Kidney epithelial cell (primary cell): Measurements from ENCODE around the gene TCHHL1. TPM values are rescaled to one million over a fixed set of nuclear protein-coding genes. Genes with fewer than 3 reads are reported as not detected.

Experiments used
- DNase-seq: peaks from one replicate; pipeline ENCODE4 v3.0.0-alpha.2; 2010; ENCODE audit warnings: low read depth
- H3K27me3 ChIP-seq: 2 replicates; pipeline ENCODE4 v1.6.0; 2011; ENCODE audit warnings: low read length; ENCODE audit not compliant: control insufficient read depth, insufficient read depth
- H3K36me3 ChIP-seq: 2 replicates; pipeline ENCODE4 v1.5.1; 2011; ENCODE audit warnings: low read length; ENCODE audit not compliant: control insufficient read depth, insufficient read depth
- H3K4me3 ChIP-seq: 2 replicates; pipeline ENCODE4 v1.5.1; 2011; ENCODE audit warnings: low read depth, mild to moderate bottlenecking, control low read depth, low read length
- total RNA-seq: library from RNA; depleted of rRNA; stranded (reverse); fragments of >200 nt; gene quantifications from 2 replicates; pipeline ENCODE4 v1.2.3, GENCODE V29; 2015
- TF ChIP-seq, protein P1 (sequence below): IDR thresholded peaks from 2 replicates; pipeline ENCODE4 v1.5.1; 2011; ENCODE audit warnings: mild to moderate bottlenecking, moderate library complexity, low read length, control low read depth, inconsistent platforms; ENCODE audit not compliant: insufficient read depth, poor library complexity, severe bottlenecking

Gene TCHHL1
- total RNA-seq, 1 donor from 2014 or later, result not detected

DNA sequence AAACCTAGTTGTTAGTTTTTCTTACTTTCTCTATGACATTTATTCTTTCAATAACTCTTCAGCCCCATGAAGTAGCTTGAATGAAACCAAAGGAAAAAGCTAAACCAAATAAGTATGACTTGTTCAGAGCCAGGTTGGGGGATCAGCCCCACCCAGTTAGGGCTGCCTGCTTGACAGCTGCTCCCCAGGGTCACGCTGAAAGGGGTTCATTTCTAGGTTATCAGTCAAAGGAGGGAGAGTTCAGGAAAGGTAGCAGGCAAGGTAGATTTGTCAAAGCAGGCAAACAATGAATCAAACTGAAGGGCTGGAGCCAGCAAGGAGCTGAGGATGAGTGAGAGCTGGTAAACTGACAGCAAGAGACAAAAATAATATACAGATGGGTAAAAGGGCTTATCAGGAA lies 49.0 kb downstream of the TCHHL1 start:
- H3K27me3 ChIP-seq, result no peaks in the 10 kb centered on the region
- TF ChIP-seq, protein P1, sequence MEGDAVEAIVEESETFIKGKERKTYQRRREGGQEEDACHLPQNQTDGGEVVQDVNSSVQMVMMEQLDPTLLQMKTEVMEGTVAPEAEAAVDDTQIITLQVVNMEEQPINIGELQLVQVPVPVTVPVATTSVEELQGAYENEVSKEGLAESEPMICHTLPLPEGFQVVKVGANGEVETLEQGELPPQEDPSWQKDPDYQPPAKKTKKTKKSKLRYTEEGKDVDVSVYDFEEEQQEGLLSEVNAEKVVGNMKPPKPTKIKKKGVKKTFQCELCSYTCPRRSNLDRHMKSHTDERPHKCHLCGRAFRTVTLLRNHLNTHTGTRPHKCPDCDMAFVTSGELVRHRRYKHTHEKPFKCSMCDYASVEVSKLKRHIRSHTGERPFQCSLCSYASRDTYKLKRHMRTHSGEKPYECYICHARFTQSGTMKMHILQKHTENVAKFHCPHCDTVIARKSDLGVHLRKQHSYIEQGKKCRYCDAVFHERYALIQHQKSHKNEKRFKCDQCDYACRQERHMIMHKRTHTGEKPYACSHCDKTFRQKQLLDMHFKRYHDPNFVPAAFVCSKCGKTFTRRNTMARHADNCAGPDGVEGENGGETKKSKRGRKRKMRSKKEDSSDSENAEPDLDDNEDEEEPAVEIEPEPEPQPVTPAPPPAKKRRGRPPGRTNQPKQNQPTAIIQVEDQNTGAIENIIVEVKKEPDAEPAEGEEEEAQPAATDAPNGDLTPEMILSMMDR, result no peak
- no peak for DNase-seq
- no peaks in the 10 kb centered on the region for H3K36me3 ChIP-seq
- H3K4me3 ChIP-seq, result no peak overlapping the region

DNA sequence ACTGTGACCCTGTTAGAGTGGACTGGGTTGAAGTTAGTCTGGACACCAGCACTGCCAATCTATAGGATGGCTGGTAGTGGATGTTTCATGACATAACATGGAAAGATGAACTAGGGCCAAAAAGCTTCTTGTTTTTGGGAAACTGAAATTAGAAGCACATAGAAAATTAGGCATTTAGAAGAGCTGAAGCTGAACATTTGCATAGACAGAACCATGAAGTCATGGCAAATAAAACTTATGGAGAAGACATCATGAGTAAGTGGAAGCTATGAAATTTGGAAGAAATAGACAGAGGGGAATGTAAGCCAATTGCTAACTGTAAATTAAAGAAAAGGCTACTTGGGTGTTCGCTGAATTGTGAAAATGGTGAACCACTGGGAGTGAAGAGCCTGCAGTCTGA lies 49.4 kb downstream of the TCHHL1 start:
- DNase-seq, result no peak
- Histone ChIP-seq H3K36me3 (no peaks in the 10 kb centered on the region), H3K4me3 (no peak overlapping the region), H3K27me3 (no peaks in the 10 kb centered on the region)
- TF ChIP-seq, protein P1, result no peak

DNA sequence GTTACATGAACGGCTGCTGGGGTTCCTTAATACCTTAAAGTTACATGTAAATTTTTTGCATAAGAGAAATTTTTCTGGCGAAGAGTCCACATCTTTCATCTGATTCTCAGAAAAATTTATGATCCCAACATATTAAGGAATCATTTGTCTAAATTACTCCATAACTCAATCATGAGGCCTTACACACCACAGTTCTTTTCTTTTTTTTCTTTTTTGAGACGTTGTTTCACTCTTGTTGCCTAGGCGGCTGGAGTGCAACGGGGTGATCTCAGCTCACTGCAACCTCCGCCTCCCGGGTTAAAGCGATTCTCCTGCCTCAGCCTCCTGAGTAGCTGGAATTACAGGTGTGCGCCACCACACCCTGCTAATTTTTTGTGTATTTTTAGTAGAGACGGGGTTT lies 50.0 kb downstream of the TCHHL1 start:
- no peak for DNase-seq
- no peaks in the 10 kb centered on the region for H3K27me3 ChIP-seq
- TF ChIP-seq, protein P1, result no peak
- no peak overlapping the region for H3K4me3 ChIP-seq
- H3K36me3 ChIP-seq, result no peaks in the 10 kb centered on the region

DNA sequence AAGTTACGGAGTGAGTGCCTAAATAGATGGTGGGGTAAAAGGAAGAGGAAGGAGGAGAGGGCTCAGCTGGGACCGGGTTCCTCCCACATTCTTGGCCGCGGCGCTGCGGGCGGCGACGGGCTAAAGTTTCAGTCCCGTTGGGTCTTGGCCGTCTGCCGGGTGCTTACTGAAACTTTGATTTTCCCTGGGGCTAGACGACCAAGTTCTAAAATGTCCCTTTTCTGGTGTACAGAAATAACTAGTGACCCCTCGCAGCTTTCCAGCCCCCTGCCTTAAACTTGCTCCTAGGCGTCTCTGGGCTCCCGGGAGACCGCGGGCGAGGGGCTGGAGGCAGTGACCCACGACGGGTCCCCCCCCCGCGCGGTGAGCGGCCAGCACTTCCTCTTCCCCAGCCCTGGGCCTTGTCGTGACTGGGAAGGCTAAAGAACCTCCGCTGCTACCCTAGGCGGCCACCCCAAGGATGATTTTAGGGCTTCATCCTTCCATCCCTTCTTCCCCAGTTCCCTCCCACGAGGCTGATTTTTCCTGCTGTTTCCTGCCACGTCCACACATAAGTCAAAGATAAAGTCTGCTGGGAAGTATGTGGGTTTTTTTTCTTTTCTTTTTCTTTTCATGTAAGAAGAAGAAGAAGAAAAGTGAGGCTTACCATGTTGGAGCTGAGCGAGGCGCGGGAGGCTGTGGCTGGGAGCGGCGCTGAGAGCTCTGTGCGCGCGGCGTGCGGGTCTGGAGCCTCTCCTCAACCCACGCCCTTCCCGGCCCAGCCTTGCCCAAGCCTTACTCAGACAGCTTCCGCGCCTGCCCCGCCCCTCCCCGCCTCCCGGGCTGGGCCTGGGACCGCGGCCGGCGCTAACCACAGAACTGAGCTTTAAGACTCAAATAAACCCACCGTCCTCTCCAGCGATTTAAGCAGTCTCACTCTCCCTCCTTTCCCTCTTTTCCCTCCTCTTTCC lies 52.3 kb downstream of the TCHHL1 start, which contains the start of gene S100A11:
TSS of gene S100A11 (minus strand) at position 738 of the 950 bp plus-strand sequence. CDS start at position 649, 89 bp downstream.
- peak within 1 kb of the TSS; percentile 76 for H3K4me3 ChIP-seq
- no peaks in the 10 kb centered on the region for H3K27me3 ChIP-seq
- no peak for DNase-seq
- H3K36me3 ChIP-seq, result no peaks in the 10 kb centered on the region
- TF ChIP-seq, protein P1, result no peak

DNA sequence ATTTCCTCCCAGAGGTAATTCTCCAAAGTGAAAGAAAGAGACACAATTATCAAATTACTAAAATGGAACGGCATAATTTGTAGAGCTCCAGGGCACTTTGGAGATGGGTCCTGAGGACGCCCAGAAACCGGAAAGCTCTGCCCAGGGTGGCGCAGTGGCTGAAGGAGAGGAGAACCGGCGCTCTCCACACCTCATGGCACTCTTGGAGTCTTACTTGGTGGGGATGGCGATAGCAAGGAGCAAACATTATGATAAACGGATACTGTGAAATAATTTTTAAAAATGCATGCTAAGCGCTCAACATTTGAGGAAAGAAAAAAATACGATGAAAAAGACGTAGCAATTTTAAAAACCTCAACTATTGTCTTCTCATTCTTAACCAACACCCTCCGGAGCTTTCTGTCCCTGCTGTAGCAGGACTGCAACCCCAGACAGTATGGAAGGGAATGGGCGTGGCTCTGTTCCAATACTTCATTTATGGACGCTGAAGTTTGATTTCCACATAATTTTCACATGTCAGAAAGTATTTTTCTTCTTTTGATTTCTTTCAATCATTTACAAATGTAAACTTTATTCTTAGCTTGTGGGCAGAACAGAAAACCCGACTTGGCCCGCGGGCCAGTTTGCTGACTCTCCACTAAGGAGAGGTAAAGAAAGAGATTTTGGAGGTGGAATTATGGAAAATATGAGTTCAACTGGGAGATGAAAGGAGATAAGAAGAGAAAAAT lies 53.2 kb downstream of the TCHHL1 start:
- DNase-seq, result no peak
- no peaks in the 10 kb centered on the region for H3K36me3 ChIP-seq
- H3K27me3 ChIP-seq, result no peaks in the 10 kb centered on the region

More for the DNA sequence above, 53.2 kb downstream of the TCHHL1 start:
- H3K4me3 ChIP-seq, result peak overlapping the region; percentile 76
- TF ChIP-seq, protein P1, result no peak
